WTC11 (cell line): ENCODE data around the gene PRDM2. TPM values are rescaled to one million over a fixed set of nuclear protein-coding genes. Genes with fewer than 3 reads are reported as not detected.

Experiments used
- ATAC-seq: fragments of 200-7000 bp; cut with Tn5 transposase; 2 replicates; pipeline ENCODE4 v1.10.0; 2021; ENCODE audit warnings: mild to moderate bottlenecking, moderate library complexity
- CTCF ChIA-PET: fragments of 300-600 bp; sonication (Branson Sonifier 250); formaldehyde crosslinking; loops from one replicate; lab custom pipeline; 2021; ENCODE audit warnings: antibody characterized with exemption; lab: Charles Lee
- POLR2A ChIA-PET: fragments of 350-600 bp; sonication (Branson Sonifier 250); formaldehyde crosslinking; loops from one replicate; lab custom pipeline; 2021; ENCODE audit warnings: antibody characterized with exemption; lab: Charles Lee
- DNase-seq: peaks from one replicate; pipeline ENCODE4 v3.0.0; 2021; ENCODE audit warnings: low spot score
- H3K27ac Mint-ChIP-seq: 2 replicates; pipeline ENCODE4 v1.8.0; 2021; ENCODE audit warnings: mixed read lengths
- H3K27me3 Mint-ChIP-seq: 2 replicates; pipeline ENCODE4 v1.8.0; 2021; ENCODE audit warnings: low read depth, mild to moderate bottlenecking, moderate library complexity, mixed read lengths
- H3K36me3 Mint-ChIP-seq: 2 replicates; pipeline ENCODE4 v1.8.0; 2021; ENCODE audit warnings: mixed read lengths
- H3K4me1 Mint-ChIP-seq: 2 replicates; pipeline ENCODE4 v1.8.0; 2022; ENCODE audit warnings: mixed read lengths
- H3K4me3 Mint-ChIP-seq: 2 replicates; pipeline ENCODE4 v1.8.0; 2021; ENCODE audit warnings: mild to moderate bottlenecking, moderate library complexity, mixed read lengths
- H3K9me3 Mint-ChIP-seq: 2 replicates; pipeline ENCODE4 v1.8.0; 2021; ENCODE audit warnings: mixed read lengths
- FOXK1 ChIP-seq: sonication (generic); formaldehyde crosslinking; IDR thresholded peaks from 2 replicates; pipeline ENCODE4 v1.8.0; 2022; ENCODE audit warnings: mild to moderate bottlenecking, moderate library complexity, missing genetic modification reagents
- GTF2I ChIP-seq: fragments of 250-450 bp; sonication (Bioruptor Pico); conservative IDR thresholded peaks from 2 replicates; pipeline ENCODE4 v1.4.0; 2021; ENCODE audit warnings: mild to moderate bottlenecking
- HMGA2 ChIP-seq: fragments of 250-450 bp; sonication (Bioruptor Pico); IDR thresholded peaks from 2 replicates; pipeline ENCODE4 v1.4.0; 2021; ENCODE audit warnings: mild to moderate bottlenecking, moderate library complexity
- IRF1 ChIP-seq: sonication (generic); formaldehyde crosslinking; IDR thresholded peaks from 2 replicates; pipeline ENCODE4 v1.8.0; 2023; ENCODE audit warnings: missing genetic modification reagents
- KAT7 ChIP-seq: sonication (generic); formaldehyde crosslinking; IDR thresholded peaks from 2 replicates; pipeline ENCODE4 v1.8.1; 2023; ENCODE audit warnings: missing genetic modification reagents, mild to moderate bottlenecking, borderline replicate concordance
- MXD4 ChIP-seq: fragments of 250-450 bp; sonication (Bioruptor Pico); IDR thresholded peaks from 2 replicates; pipeline ENCODE4 v1.8.0; 2021; ENCODE audit warnings: mild to moderate bottlenecking, moderate library complexity, borderline replicate concordance
- NR2C2 ChIP-seq: sonication (generic); formaldehyde crosslinking; IDR thresholded peaks from 2 replicates; pipeline ENCODE4 v1.8.0; 2022; ENCODE audit warnings: mild to moderate bottlenecking, missing genetic modification reagents
- OVOL2 ChIP-seq: fragments of 250-450 bp; sonication (Bioruptor Pico); IDR thresholded peaks from 2 replicates; pipeline ENCODE4 v1.9.0; 2021; ENCODE audit warnings: mild to moderate bottlenecking, borderline replicate concordance
- PREB ChIP-seq: sonication (generic); formaldehyde crosslinking; IDR thresholded peaks from 2 replicates; pipeline ENCODE4 v1.8.1; 2022; ENCODE audit warnings: mild to moderate bottlenecking, missing genetic modification reagents, moderate library complexity, borderline replicate concordance
- SP1 ChIP-seq: sonication (generic); formaldehyde crosslinking; conservative IDR thresholded peaks from 2 replicates; pipeline ENCODE4 v1.8.1; 2022; ENCODE audit warnings: missing genetic modification reagents
- TP53 ChIP-seq: sonication (generic); formaldehyde crosslinking; IDR thresholded peaks from 2 replicates; pipeline ENCODE4 v1.8.1; 2023; ENCODE audit warnings: mild to moderate bottlenecking, missing genetic modification reagents
- ZNF138 ChIP-seq: sonication (generic); formaldehyde crosslinking; conservative IDR thresholded peaks from 2 replicates; pipeline ENCODE4 v1.8.1; 2022; ENCODE audit warnings: mild to moderate bottlenecking, moderate library complexity, missing genetic modification reagents
- ZNF219 ChIP-seq: sonication (generic); formaldehyde crosslinking; IDR thresholded peaks from 2 replicates; pipeline ENCODE4 v1.8.0; 2023; ENCODE audit warnings: missing genetic modification reagents, mild to moderate bottlenecking, borderline replicate concordance
- ZNF232 ChIP-seq: sonication (generic); formaldehyde crosslinking; IDR thresholded peaks from 2 replicates; pipeline ENCODE4 v1.8.0; 2022; ENCODE audit warnings: mild to moderate bottlenecking, missing genetic modification reagents
- ZNF396 ChIP-seq: fragments of 250-450 bp; sonication (Bioruptor Pico); IDR thresholded peaks from 2 replicates; pipeline ENCODE4 v1.8.0; 2021; ENCODE audit warnings: mild to moderate bottlenecking, moderate library complexity, borderline replicate concordance
- total RNA-seq: library from RNA; stranded (reverse); gene quantifications from 3 replicates; pipeline ENCODE4 v1.2.3, GENCODE V29; 2021
- TF ChIP-seq, protein P1 (sequence below): sonication (generic); formaldehyde crosslinking; IDR thresholded peaks from 2 replicates; pipeline ENCODE4 v1.8.0; 2023; ENCODE audit warnings: missing genetic modification reagents, mild to moderate bottlenecking, borderline replicate concordance
- TF ChIP-seq, protein P2 (sequence below): sonication (generic); formaldehyde crosslinking; IDR thresholded peaks from 2 replicates; pipeline ENCODE4 v1.8.0; 2022; ENCODE audit warnings: mild to moderate bottlenecking, missing genetic modification reagents
- TF ChIP-seq, protein P3 (sequence below): sonication (generic); formaldehyde crosslinking; IDR thresholded peaks from 2 replicates; pipeline ENCODE4 v1.8.0; 2023; ENCODE audit warnings: mild to moderate bottlenecking, missing genetic modification reagents
- TF ChIP-seq, protein P4 (sequence below): fragments of 250-450 bp; sonication (Bioruptor Pico); IDR thresholded peaks from 2 replicates; pipeline ENCODE4 v2.1.2; 2022; ENCODE audit warnings: mild to moderate bottlenecking, moderate library complexity
- TF ChIP-seq, protein P5 (sequence below): sonication (generic); formaldehyde crosslinking; conservative IDR thresholded peaks from 2 replicates; pipeline ENCODE4 v1.8.1; 2023; ENCODE audit warnings: mild to moderate bottlenecking, low read depth, missing genetic modification reagents, moderate library complexity

The PRDM2 gene
- total RNA-seq, 1 experiment from 2014 or later: 25.0 TPM

DNA sequence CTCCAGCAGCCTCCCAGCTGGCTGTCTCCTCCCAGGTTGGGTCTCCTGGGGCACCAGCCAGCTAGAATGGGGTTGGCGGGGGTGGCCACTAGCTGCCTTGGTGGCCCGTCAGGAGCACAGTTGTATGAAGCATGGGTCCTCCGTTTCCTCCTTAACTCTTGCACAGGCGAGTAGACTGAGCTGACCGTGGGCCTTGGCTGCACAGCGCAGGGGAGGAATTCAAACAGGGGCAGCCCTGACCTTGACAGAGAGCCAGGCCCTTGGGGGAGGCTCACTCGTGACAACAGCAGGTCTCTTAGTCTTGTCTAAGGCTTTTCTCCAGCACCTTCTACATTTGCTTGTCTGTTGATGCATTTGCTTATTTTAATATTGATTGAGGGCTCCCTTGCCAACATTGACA, 114.1 kb downstream of the PRDM2 start (continued):
- TF ChIP-seq PREB (CRISPR knock-in tag) (no peak), ZNF138 (CRISPR knock-in tag) (no peak), ZNF232 (CRISPR knock-in tag) (no peak)

- ChIA-PET POLR2A (no interaction called here), CTCF (interaction anchor here (0.6 to 1.0 kb wide), 3 partner anchors 9 to 203 kb away, joined by 3 to 4 read pairs (median 3); no protein-coding TSS in a partner anchor)
- no peak overlapping the region for H3K27ac Mint-ChIP-seq
- no peak for TF ChIP-seq GTF2I (CRISPR knock-in tag)
- TF ChIP-seq OVOL2 (CRISPR knock-in tag): no peak
- no peak for TF ChIP-seq TP53 (CRISPR knock-in tag)
- TF ChIP-seq, protein P1, sequence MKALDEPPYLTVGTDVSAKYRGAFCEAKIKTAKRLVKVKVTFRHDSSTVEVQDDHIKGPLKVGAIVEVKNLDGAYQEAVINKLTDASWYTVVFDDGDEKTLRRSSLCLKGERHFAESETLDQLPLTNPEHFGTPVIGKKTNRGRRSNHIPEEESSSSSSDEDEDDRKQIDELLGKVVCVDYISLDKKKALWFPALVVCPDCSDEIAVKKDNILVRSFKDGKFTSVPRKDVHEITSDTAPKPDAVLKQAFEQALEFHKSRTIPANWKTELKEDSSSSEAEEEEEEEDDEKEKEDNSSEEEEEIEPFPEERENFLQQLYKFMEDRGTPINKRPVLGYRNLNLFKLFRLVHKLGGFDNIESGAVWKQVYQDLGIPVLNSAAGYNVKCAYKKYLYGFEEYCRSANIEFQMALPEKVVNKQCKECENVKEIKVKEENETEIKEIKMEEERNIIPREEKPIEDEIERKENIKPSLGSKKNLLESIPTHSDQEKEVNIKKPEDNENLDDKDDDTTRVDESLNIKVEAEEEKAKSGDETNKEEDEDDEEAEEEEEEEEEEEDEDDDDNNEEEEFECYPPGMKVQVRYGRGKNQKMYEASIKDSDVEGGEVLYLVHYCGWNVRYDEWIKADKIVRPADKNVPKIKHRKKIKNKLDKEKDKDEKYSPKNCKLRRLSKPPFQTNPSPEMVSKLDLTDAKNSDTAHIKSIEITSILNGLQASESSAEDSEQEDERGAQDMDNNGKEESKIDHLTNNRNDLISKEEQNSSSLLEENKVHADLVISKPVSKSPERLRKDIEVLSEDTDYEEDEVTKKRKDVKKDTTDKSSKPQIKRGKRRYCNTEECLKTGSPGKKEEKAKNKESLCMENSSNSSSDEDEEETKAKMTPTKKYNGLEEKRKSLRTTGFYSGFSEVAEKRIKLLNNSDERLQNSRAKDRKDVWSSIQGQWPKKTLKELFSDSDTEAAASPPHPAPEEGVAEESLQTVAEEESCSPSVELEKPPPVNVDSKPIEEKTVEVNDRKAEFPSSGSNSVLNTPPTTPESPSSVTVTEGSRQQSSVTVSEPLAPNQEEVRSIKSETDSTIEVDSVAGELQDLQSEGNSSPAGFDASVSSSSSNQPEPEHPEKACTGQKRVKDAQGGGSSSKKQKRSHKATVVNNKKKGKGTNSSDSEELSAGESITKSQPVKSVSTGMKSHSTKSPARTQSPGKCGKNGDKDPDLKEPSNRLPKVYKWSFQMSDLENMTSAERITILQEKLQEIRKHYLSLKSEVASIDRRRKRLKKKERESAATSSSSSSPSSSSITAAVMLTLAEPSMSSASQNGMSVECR (CRISPR knock-in tag): no peak
- TF ChIP-seq SP1: no peak
- TF ChIP-seq, protein P2, sequence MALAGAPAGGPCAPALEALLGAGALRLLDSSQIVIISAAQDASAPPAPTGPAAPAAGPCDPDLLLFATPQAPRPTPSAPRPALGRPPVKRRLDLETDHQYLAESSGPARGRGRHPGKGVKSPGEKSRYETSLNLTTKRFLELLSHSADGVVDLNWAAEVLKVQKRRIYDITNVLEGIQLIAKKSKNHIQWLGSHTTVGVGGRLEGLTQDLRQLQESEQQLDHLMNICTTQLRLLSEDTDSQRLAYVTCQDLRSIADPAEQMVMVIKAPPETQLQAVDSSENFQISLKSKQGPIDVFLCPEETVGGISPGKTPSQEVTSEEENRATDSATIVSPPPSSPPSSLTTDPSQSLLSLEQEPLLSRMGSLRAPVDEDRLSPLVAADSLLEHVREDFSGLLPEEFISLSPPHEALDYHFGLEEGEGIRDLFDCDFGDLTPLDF (CRISPR knock-in tag): no peak
- TF ChIP-seq ZNF219 (CRISPR knock-in tag): no peak
- no peak for TF ChIP-seq ZNF138 (CRISPR knock-in tag)
- TF ChIP-seq, protein P3, sequence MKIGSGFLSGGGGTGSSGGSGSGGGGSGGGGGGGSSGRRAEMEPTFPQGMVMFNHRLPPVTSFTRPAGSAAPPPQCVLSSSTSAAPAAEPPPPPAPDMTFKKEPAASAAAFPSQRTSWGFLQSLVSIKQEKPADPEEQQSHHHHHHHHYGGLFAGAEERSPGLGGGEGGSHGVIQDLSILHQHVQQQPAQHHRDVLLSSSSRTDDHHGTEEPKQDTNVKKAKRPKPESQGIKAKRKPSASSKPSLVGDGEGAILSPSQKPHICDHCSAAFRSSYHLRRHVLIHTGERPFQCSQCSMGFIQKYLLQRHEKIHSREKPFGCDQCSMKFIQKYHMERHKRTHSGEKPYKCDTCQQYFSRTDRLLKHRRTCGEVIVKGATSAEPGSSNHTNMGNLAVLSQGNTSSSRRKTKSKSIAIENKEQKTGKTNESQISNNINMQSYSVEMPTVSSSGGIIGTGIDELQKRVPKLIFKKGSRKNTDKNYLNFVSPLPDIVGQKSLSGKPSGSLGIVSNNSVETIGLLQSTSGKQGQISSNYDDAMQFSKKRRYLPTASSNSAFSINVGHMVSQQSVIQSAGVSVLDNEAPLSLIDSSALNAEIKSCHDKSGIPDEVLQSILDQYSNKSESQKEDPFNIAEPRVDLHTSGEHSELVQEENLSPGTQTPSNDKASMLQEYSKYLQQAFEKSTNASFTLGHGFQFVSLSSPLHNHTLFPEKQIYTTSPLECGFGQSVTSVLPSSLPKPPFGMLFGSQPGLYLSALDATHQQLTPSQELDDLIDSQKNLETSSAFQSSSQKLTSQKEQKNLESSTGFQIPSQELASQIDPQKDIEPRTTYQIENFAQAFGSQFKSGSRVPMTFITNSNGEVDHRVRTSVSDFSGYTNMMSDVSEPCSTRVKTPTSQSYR (CRISPR knock-in tag): no peak
- TF ChIP-seq, protein P4, sequence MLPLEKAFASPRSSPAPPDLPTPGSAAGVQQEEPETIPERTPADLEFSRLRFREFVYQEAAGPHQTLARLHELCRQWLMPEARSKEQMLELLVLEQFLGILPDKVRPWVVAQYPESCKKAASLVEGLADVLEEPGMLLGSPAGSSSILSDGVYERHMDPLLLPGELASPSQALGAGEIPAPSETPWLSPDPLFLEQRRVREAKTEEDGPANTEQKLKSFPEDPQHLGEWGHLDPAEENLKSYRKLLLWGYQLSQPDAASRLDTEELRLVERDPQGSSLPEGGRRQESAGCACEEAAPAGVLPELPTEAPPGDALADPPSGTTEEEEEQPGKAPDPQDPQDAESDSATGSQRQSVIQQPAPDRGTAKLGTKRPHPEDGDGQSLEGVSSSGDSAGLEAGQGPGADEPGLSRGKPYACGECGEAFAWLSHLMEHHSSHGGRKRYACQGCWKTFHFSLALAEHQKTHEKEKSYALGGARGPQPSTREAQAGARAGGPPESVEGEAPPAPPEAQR (CRISPR knock-in tag): no peak
- TF ChIP-seq KAT7: no peak
- no peak for TF ChIP-seq FOXK1 (CRISPR knock-in tag)
- TF ChIP-seq NR2C2: no peak
- no peak for TF ChIP-seq IRF1 (CRISPR knock-in tag)
- TF ChIP-seq ZNF396 (CRISPR knock-in tag): no peak
- no peak for TF ChIP-seq MXD4 (CRISPR knock-in tag)
- TF ChIP-seq, protein P5, sequence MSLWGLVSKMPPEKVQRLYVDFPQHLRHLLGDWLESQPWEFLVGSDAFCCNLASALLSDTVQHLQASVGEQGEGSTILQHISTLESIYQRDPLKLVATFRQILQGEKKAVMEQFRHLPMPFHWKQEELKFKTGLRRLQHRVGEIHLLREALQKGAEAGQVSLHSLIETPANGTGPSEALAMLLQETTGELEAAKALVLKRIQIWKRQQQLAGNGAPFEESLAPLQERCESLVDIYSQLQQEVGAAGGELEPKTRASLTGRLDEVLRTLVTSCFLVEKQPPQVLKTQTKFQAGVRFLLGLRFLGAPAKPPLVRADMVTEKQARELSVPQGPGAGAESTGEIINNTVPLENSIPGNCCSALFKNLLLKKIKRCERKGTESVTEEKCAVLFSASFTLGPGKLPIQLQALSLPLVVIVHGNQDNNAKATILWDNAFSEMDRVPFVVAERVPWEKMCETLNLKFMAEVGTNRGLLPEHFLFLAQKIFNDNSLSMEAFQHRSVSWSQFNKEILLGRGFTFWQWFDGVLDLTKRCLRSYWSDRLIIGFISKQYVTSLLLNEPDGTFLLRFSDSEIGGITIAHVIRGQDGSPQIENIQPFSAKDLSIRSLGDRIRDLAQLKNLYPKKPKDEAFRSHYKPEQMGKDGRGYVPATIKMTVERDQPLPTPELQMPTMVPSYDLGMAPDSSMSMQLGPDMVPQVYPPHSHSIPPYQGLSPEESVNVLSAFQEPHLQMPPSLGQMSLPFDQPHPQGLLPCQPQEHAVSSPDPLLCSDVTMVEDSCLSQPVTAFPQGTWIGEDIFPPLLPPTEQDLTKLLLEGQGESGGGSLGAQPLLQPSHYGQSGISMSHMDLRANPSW (CRISPR knock-in tag): no peak
- TF ChIP-seq HMGA2 (CRISPR knock-in tag): no peak
- no peaks in the 10 kb centered on the region for H3K9me3 Mint-ChIP-seq
- H3K27me3 Mint-ChIP-seq: no peaks in the 10 kb centered on the region
- no peaks in the 10 kb centered on the region for H3K36me3 Mint-ChIP-seq
- no peak overlapping the region for H3K4me3 Mint-ChIP-seq
- ATAC-seq (no peak), DNase-seq (no peak)
- H3K4me1 Mint-ChIP-seq: no peaks in the 10 kb centered on the region
Observed at GRCh38 chr1:13816016-13816760, 116.2 kb downstream of the PRDM2 start.
